ENCODE measurements around the gene ROBO4. TPM values are rescaled to one million over a fixed set of nuclear protein-coding genes. Genes with fewer than 3 reads are reported as not detected.

Gene ROBO4
- total RNA-seq, 1 experiment from 2014 or later: 1.6 TPM

GRCh38 chr11:124835918-124836317, 61.7 kb downstream of the ROBO4 start:
- peak overlapping the region; percentile 57 for H3K27ac ChIP-seq (ENCODE audit: low read length)
- H3K9me3 ChIP-seq (ENCODE audit: low read length): no peaks in the 10 kb centered on the region
- H3K4me1 ChIP-seq (ENCODE audit: insufficient read depth, low read length): peaks cover 57% of the 10 kb centered on the region
- no peaks in the 10 kb centered on the region for H3K9me2 ChIP-seq (replicated peaks; ENCODE audit: low read length)
- peaks cover 21% of the 10 kb centered on the region for H3K27me3 ChIP-seq (ENCODE audit: low read length)
- ATAC-seq: no peak
- no TSS peak for BruUV-seq (replicated peaks)
- no peaks in the 10 kb centered on the region for H3F3A ChIP-seq (ENCODE audit: low read length, unreplicated experiment)
- H2AFZ ChIP-seq (ENCODE audit: low read length): peak overlapping the region; percentile 74
- no peak overlapping the region; the same call in 1 of the 2 replicates for H3K9ac ChIP-seq (ENCODE audit: low read length)
- CTCF ChIA-PET: interaction anchor here (0.7 to 1.5 kb wide), 6 partner anchors 36 to 1223 kb away, joined by 3 to 50 read pairs (median 10); partner anchors contain the start of genes ESAM and MSANTD2
- peak; percentile 6 for DNase-seq
- peak overlapping the region; percentile 40 for H3K4me2 ChIP-seq (ENCODE audit: low read length)
- POLR2A ChIA-PET (ENCODE audit: unreplicated experiment): interaction anchor here (0.6 kb wide), 3 partner anchors 13 to 73 kb away, joined by 3 to 4 read pairs (median 3); no protein-coding TSS in a partner anchor
- TF ChIP-seq EZH2phosphoT487 (IDR thresholded peaks at IDR 0.05; ENCODE audit: borderline replicate concordance, low read length) (no peak), EZH2 (IDR thresholded peaks at IDR 0.05; ENCODE audit: low read length, unreplicated experiment) (no peak), CTCF (conservative IDR thresholded peaks at IDR 0.05; ENCODE audit: low read depth, low read length) (no peak)
- H3K79me2 ChIP-seq (ENCODE audit: low read length): no peaks in the 10 kb centered on the region
- H3K36me3 ChIP-seq (ENCODE audit: low read depth, low read length): no peaks in the 10 kb centered on the region
- intact Hi-C loops (cut with micrococcal nuclease): no loop called here
- H3K4me3 ChIP-seq (ENCODE audit: low read length): no peak overlapping the region
- no peaks in the 10 kb centered on the region for H4K20me1 ChIP-seq (ENCODE audit: low read length)

- H3K9me3 ChIP-seq (ENCODE audit: low read length): no peaks in the 10 kb centered on the region
- intact Hi-C loops (cut with micrococcal nuclease): loop anchor here (1.0 kb wide), 1 partner anchor 64 kb away; no protein-coding TSS in a partner anchor
- H4K20me1 ChIP-seq (ENCODE audit: low read length): no peaks in the 10 kb centered on the region
- ATAC-seq: peak; percentile 58
- peak overlapping the region; percentile 20 for H3K4me3 ChIP-seq (ENCODE audit: low read length)
- H3K27ac ChIP-seq (ENCODE audit: low read length): peak overlapping the region; percentile 78
- H3K9me2 ChIP-seq (replicated peaks; ENCODE audit: low read length): no peaks in the 10 kb centered on the region
- H2AFZ ChIP-seq (ENCODE audit: low read length): no peak overlapping the region
- peaks cover 55% of the 10 kb centered on the region for H3K4me1 ChIP-seq (ENCODE audit: insufficient read depth, low read length)
- H3F3A ChIP-seq (ENCODE audit: low read length, unreplicated experiment): no peaks in the 10 kb centered on the region
- POLR2A ChIA-PET (ENCODE audit: unreplicated experiment): interaction anchor here (0.7 kb wide), 1 partner anchor 95 kb away, joined by 6 read pairs; the partner anchor contains the start of gene NRGN
- no peak for TF ChIP-seq CTCF (conservative IDR thresholded peaks at IDR 0.05; ENCODE audit: low read depth, low read length)
- no peak for TF ChIP-seq EZH2phosphoT487 (IDR thresholded peaks at IDR 0.05; ENCODE audit: borderline replicate concordance, low read length)
- no peak for TF ChIP-seq EZH2 (IDR thresholded peaks at IDR 0.05; ENCODE audit: low read length, unreplicated experiment)
- H3K4me2 ChIP-seq (ENCODE audit: low read length): peak overlapping the region; percentile 76
- CTCF ChIA-PET: interaction anchor here (0.6 to 0.9 kb wide), 2 partner anchors 65 to 1500 kb away, joined by 3 read pairs; no protein-coding TSS in a partner anchor
- peak; percentile 91 for DNase-seq
- no peaks in the 10 kb centered on the region for H3K79me2 ChIP-seq (ENCODE audit: low read length)
- H3K27me3 ChIP-seq (ENCODE audit: low read length): peaks cover 10% of the 10 kb centered on the region
- no peaks in the 10 kb centered on the region for H3K36me3 ChIP-seq (ENCODE audit: low read depth, low read length)
- peak overlapping the region; percentile 3; the same call in 1 of the 2 replicates for H3K9ac ChIP-seq (ENCODE audit: low read length)
- BruUV-seq (replicated peaks): TSS peak; percentile 76
Observed at GRCh38 chr11:124834526-124835180, 63.0 kb downstream of the ROBO4 start.

Other genes starting within 250 kb of the ROBO4 start
- gene SIAE, start 224.1 kb downstream of the ROBO4 start, total RNA-seq (2014; rRNA removed): 12.8 and 17.6 TPM in 2 replicates
- gene SPA17, start 224.0 kb downstream of the ROBO4 start, total RNA-seq (2014; rRNA removed): 14.0 and 16.5 TPM in 2 replicates
- gene NRGN, start 157.9 kb downstream of the ROBO4 start, total RNA-seq (2014; rRNA removed): 15.5 and 20.3 TPM in 2 replicates
- not detected in 2 replicates for gene VSIG2, start 145.6 kb downstream of the ROBO4 start, total RNA-seq (2014; rRNA removed)
- 10.4 and 10.8 TPM in 2 replicates for gene ESAM, start 135.6 kb downstream of the ROBO4 start, total RNA-seq (2014; rRNA removed)
- 29.5 and 32.6 TPM in 2 replicates for gene MSANTD2, start 97.5 kb downstream of the ROBO4 start, total RNA-seq (2014; rRNA removed)
- 18.5 and 26.6 TPM in 2 replicates for gene ROBO3, start 32.4 kb downstream of the ROBO4 start, total RNA-seq (2014; rRNA removed)
- gene HEPN1, start 21.4 kb upstream of the ROBO4 start, total RNA-seq (2014; rRNA removed): not detected in 2 replicates
- gene HEPACAM, start 38.2 kb upstream of the ROBO4 start, total RNA-seq (2014; rRNA removed): 0.11 TPM in 1 of 2 replicates, not detected in the other
- 8.6 and 11.4 TPM in 2 replicates for gene CCDC15, start 56.3 kb upstream of the ROBO4 start, total RNA-seq (2014; rRNA removed)
- 9.0 and 10.2 TPM in 2 replicates for gene SLC37A2, start 165.4 kb upstream of the ROBO4 start, total RNA-seq (2014; rRNA removed)
- 33.6 and 37.0 TPM in 2 replicates for gene TMEM218, start 213.8 kb upstream of the ROBO4 start, total RNA-seq (2014; rRNA removed)